Measurements from ENCODE around the gene GABRB1. TPM values are rescaled to one million over a fixed set of nuclear protein-coding genes. Genes with fewer than 3 reads are reported as not detected.

GABRB1 gene
- total and polyA plus RNA-seq, 2 of the 8 experiments (the other 6 are each of a cell fraction or from before 2014, with no cell fraction given): 0.22 to 0.38 TPM

- Histone ChIP-seq H2AFZ (ENCODE audit: low read length) (no peak overlapping the region), H3K79me2 (ENCODE audit: control insufficient read depth in 1 of 2, insufficient read depth in 2 of 2, low read length in 2 of 2) (no peaks in the 10 kb centered on the region), H3K9ac (replicated peaks in 1 of 4; ENCODE audit: extremely low read depth in 1 of 4, low read depth in 3 of 4, low read length in 3 of 4) (no peak overlapping the region), H4K5ac (ENCODE audit: insufficient read length, low read depth, low read length) (no peak overlapping the region), H3K36me3 (ENCODE audit: control insufficient read depth in 2 of 4, insufficient read depth in 4 of 4, low read length in 3 of 4) (no peaks in the 10 kb centered on the region), H2BK20ac (ENCODE audit: low read length) (no peak overlapping the region), H3K79me1 (ENCODE audit: low read depth, low read length) (no peaks in the 10 kb centered on the region), H4K91ac (replicated peaks; ENCODE audit: insufficient read length, low read length) (no peak overlapping the region), H3K4ac (replicated peaks; ENCODE audit: insufficient read length, low read depth, low read length) (no peak overlapping the region), H3K27me3 (replicated peaks in 1 of 4; ENCODE audit: control insufficient read depth in 3 of 4, extremely low read depth in 1 of 4, insufficient read depth in 3 of 4, low read length in 3 of 4) (no peaks in the 10 kb centered on the region), H2BK12ac (ENCODE audit: low read depth, low read length) (no peak overlapping the region), H3K9me3 (ENCODE audit: insufficient read depth in 2 of 2, low read depth in 1 of 2, low read length in 1 of 2) (no peaks in the 10 kb centered on the region), H2BK120ac (replicated peaks; ENCODE audit: low read depth, low read length) (no peak overlapping the region), H4K8ac (ENCODE audit: extremely low read depth, insufficient read depth, low read length) (no peak overlapping the region), H2AK5ac (ENCODE audit: low read depth, low read length) (no peak overlapping the region), H3K23ac (ENCODE audit: insufficient read length) (no peak overlapping the region), H4K20me1 (replicated peaks in 1 of 2; ENCODE audit: control insufficient read depth in 1 of 2, insufficient read depth in 2 of 2, low read length in 2 of 2) (no peaks in the 10 kb centered on the region), H3K4me2 (ENCODE audit: insufficient read depth in 1 of 2, low read depth in 2 of 2, low read length in 2 of 2) (no peak overlapping the region), H3K18ac (ENCODE audit: extremely low read depth, low read length) (no peak overlapping the region), H2BK15ac (ENCODE audit: low read length) (no peak overlapping the region), H3K4me3 (ENCODE audit: extremely low read depth in 1 of 4, insufficient read depth in 2 of 4, low read depth in 3 of 4, low read length in 4 of 4) (no peak overlapping the region), H3K14ac (ENCODE audit: insufficient read length) (no peak overlapping the region), H3K4me1 (replicated peaks in 1 of 4; ENCODE audit: control insufficient read depth in 3 of 4, insufficient read depth in 4 of 4, low read length in 3 of 4) (no peaks in the 10 kb centered on the region), H3K23me2 (ENCODE audit: low read depth, low read length) (no peaks in the 10 kb centered on the region), H2BK5ac (ENCODE audit: low read depth, low read length) (no peak overlapping the region), H3K27ac (ENCODE audit: low read depth, low read length) (no peak overlapping the region), H3K56ac (replicated peaks; ENCODE audit: insufficient read length, low read depth, low read length) (no peak overlapping the region)
- CTCF ChIA-PET (ENCODE audit: partially characterized antibody): no interaction called here
- 100% methylated on average over 3 of the region's 3 CpGs; no CpG with 5 or more reads in 1 of the 2 experiments for WGBS, 2 experiments (ENCODE audit: extremely low coverage in 1 of 2, insufficient coverage in 1 of 2, insufficient read length in 1 of 2, insufficient replicate concordance in 2 of 2, low coverage in 1 of 2, low lambda C conversion rate in 2 of 2, missing lambda C conversion rate in 1 of 2)
- TF ChIP-seq JUN (IDR thresholded peaks at IDR 0.05; ENCODE audit: low read depth, low read length): no peak
- TF ChIP-seq ATF2 (IDR thresholded peaks at IDR 0.05; ENCODE audit: low read length): no peak
- TF ChIP-seq MAX (IDR thresholded peaks at IDR 0.05): no peak
- no peak for TF ChIP-seq TEAD4 (IDR thresholded peaks at IDR 0.05; ENCODE audit: low read depth, low read length)
- no peak for TF ChIP-seq CREB1 (IDR thresholded peaks at IDR 0.05)
- no peak for TF ChIP-seq MAFK (IDR thresholded peaks at IDR 0.05; ENCODE audit: low read depth, low read length)
- no peak for DNase-seq (ENCODE audit: low read depth in 1 of 2, low spot score in 2 of 2)
- POLR2A ChIA-PET (ENCODE audit: partially characterized antibody): no interaction called here
- no peak for FAIRE-seq
Observed at GRCh38 chr4:47326025-47326424, 294.7 kb downstream of the GABRB1 start.

All from H1 (cell line).